ENCODE data around the gene OR1Q1. TPM values are rescaled to one million over a fixed set of nuclear protein-coding genes. Genes with fewer than 3 reads are reported as not detected.

Gene OR1Q1
- total RNA-seq, 1 experiment from 2014 or later = not detected

- Histone ChIP-seq H3K9me3 (ENCODE audit: control insufficient read depth in 1 of 2, insufficient read depth in 1 of 2, low read depth in 1 of 2, low read length in 2 of 2) (no peaks in the 10 kb centered on the region), H3K4me1 (ENCODE audit: control insufficient read depth in 1 of 2, insufficient read depth in 2 of 2, low read length in 2 of 2) (no peaks in the 10 kb centered on the region), H3K27ac (ENCODE audit: low read depth, low read length) (no peak overlapping the region), H3K27me3 (ENCODE audit: insufficient read depth, low read length) (peaks cover 10% of the 10 kb centered on the region; the same call in 1 of the 2 replicates), H3K36me3 (ENCODE audit: control insufficient read depth in 1 of 2, insufficient read depth in 2 of 2, low read length in 2 of 2) (no peaks in the 10 kb centered on the region), H4K20me1 (ENCODE audit: insufficient read depth) (no peaks in the 10 kb centered on the region), H2AFZ (ENCODE audit: low read depth, low read length, poor library complexity, severe bottlenecking) (no peak overlapping the region), H3K4me2 (ENCODE audit: low read length) (no peak overlapping the region), H3K9ac (ENCODE audit: low read length) (no peak overlapping the region), H3K4me3 (replicated peaks in 1 of 2; ENCODE audit: low read depth in 1 of 2, low read length in 2 of 2) (no peak overlapping the region), H3K79me2 (ENCODE audit: insufficient read depth, low read length) (no peaks in the 10 kb centered on the region), H3K9me2 (ENCODE audit: insufficient read depth) (no peaks in the 10 kb centered on the region)
- no peak for ATAC-seq
- no peak for TF ChIP-seq ZFX (IDR thresholded peaks at IDR 0.05)
- CTCF ChIA-PET = no interaction called here
- POLR2A ChIA-PET = no interaction called here
- no TSS peak for BruUV-seq (replicated peaks)
- RAD21 ChIA-PET (ENCODE audit: low non-redundant PET in 1 of 2, low total read pairs in 2 of 2, uncharacterized antibody in 2 of 2, unreplicated experiment in 2 of 2) = interaction anchor here in 1 of 2 experiments (0.6 kb wide), 1 partner anchor 506 kb away, joined by 3 read pairs; no protein-coding TSS in a partner anchor
- DNase-seq (ENCODE audit: low read depth, low spot score) = no peak
- intact Hi-C loops (cut with micrococcal nuclease) = no loop called here
Observed at GRCh38 chr9:122605691-122606090, 8.8 kb upstream of the OR1Q1 start.

GRCh38 chr9:122606587-122606986, 8.0 kb upstream of the OR1Q1 start:
- H4K20me1 ChIP-seq (ENCODE audit: insufficient read depth) = no peaks in the 10 kb centered on the region
- no peak overlapping the region for H3K9ac ChIP-seq (ENCODE audit: low read length)
- H3K36me3 ChIP-seq (ENCODE audit: control insufficient read depth in 1 of 2, insufficient read depth in 2 of 2, low read length in 2 of 2) = no peaks in the 10 kb centered on the region
- H2AFZ ChIP-seq (ENCODE audit: low read depth, low read length, poor library complexity, severe bottlenecking) = no peak overlapping the region
- H3K4me1 ChIP-seq (ENCODE audit: control insufficient read depth in 1 of 2, insufficient read depth in 2 of 2, low read length in 2 of 2) = no peaks in the 10 kb centered on the region
- no peak for DNase-seq (ENCODE audit: low read depth, low spot score)
- BruUV-seq (replicated peaks) = no TSS peak
- intact Hi-C loops (cut with micrococcal nuclease) = no loop called here
- no peak for TF ChIP-seq EGR1 (IDR thresholded peaks at IDR 0.05; ENCODE audit: low read depth)
- RAD21 ChIA-PET (ENCODE audit: low non-redundant PET in 1 of 2, low total read pairs in 2 of 2, uncharacterized antibody in 2 of 2, unreplicated experiment in 2 of 2) = no interaction called here
- H3K4me3 ChIP-seq (replicated peaks in 1 of 2; ENCODE audit: low read depth in 1 of 2, low read length in 2 of 2) = no peak overlapping the region
- H3K79me2 ChIP-seq (ENCODE audit: insufficient read depth, low read length) = no peaks in the 10 kb centered on the region
- H3K27me3 ChIP-seq (ENCODE audit: insufficient read depth, low read length) = peaks cover 16% of the 10 kb centered on the region
- ATAC-seq = no peak
- H3K9me2 ChIP-seq (ENCODE audit: insufficient read depth) = no peaks in the 10 kb centered on the region
- H3K4me2 ChIP-seq (ENCODE audit: low read length) = no peak overlapping the region
- H3K9me3 ChIP-seq (ENCODE audit: control insufficient read depth in 1 of 2, insufficient read depth in 1 of 2, low read depth in 1 of 2, low read length in 2 of 2) = no peaks in the 10 kb centered on the region
- H3K27ac ChIP-seq (ENCODE audit: low read depth, low read length) = no peak overlapping the region
- CTCF ChIA-PET = no interaction called here
- POLR2A ChIA-PET = no interaction called here

DNA sequence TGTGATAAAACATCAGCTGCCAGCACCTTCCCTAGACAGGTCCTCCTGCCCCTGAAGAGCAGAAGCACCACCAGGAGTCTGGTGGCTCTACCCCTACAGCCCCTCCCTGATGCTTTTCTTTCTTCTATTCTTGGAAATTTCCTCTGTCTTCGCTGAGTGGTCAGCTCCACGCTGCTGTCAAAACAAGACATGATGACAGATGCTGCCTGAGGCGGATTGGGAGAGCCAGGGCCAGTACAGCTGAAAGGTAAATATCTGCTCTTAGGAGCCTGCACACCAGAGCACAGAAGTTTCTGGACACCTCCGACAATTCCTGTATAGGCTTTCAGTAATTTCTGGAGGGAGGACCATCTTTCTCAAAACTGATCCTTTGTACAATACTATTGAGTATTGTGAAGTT, 4.7 kb upstream of the OR1Q1 start:
- Histone ChIP-seq H3K4me2 (ENCODE audit: low read length) (no peak overlapping the region), H3K9ac (ENCODE audit: low read length) (no peak overlapping the region), H3K27ac (ENCODE audit: low read depth, low read length) (no peak overlapping the region), H3K4me1 (ENCODE audit: control insufficient read depth in 1 of 2, insufficient read depth in 2 of 2, low read length in 2 of 2) (no peaks in the 10 kb centered on the region), H3K36me3 (ENCODE audit: control insufficient read depth in 1 of 2, insufficient read depth in 2 of 2, low read length in 2 of 2) (no peaks in the 10 kb centered on the region), H2AFZ (ENCODE audit: low read depth, low read length, poor library complexity, severe bottlenecking) (no peak overlapping the region), H4K20me1 (ENCODE audit: insufficient read depth) (no peaks in the 10 kb centered on the region), H3K9me2 (ENCODE audit: insufficient read depth) (no peaks in the 10 kb centered on the region), H3K9me3 (ENCODE audit: control insufficient read depth in 1 of 2, insufficient read depth in 1 of 2, low read depth in 1 of 2, low read length in 2 of 2) (no peaks in the 10 kb centered on the region), H3K4me3 (replicated peaks in 1 of 2; ENCODE audit: low read depth in 1 of 2, low read length in 2 of 2) (no peak overlapping the region), H3K27me3 (ENCODE audit: insufficient read depth, low read length) (peaks cover 26% of the 10 kb centered on the region), H3K79me2 (ENCODE audit: insufficient read depth, low read length) (no peaks in the 10 kb centered on the region)
- CTCF ChIA-PET = no interaction called here
- intact Hi-C loops (cut with micrococcal nuclease) = no loop called here
- ATAC-seq = no peak
- DNase-seq (ENCODE audit: low read depth, low spot score) = no peak
- POLR2A ChIA-PET = no interaction called here
- RAD21 ChIA-PET (ENCODE audit: low non-redundant PET in 1 of 2, low total read pairs in 2 of 2, uncharacterized antibody in 2 of 2, unreplicated experiment in 2 of 2) = no interaction called here
- no TSS peak for BruUV-seq (replicated peaks)
- no peak for TF ChIP-seq ZFX (IDR thresholded peaks at IDR 0.05)
- no peak for TF ChIP-seq EZH2 (IDR thresholded peaks at IDR 0.05)
- no peak for TF ChIP-seq RAD21 (IDR thresholded peaks at IDR 0.05; ENCODE audit: low read depth)
- TF ChIP-seq CBX3 (IDR thresholded peaks at IDR 0.05; ENCODE audit: low read depth) = no peak
- TF ChIP-seq, protein P1, sequence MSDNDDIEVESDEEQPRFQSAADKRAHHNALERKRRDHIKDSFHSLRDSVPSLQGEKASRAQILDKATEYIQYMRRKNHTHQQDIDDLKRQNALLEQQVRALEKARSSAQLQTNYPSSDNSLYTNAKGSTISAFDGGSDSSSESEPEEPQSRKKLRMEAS (IDR thresholded peaks at IDR 0.05) = no peak
- no peak for TF ChIP-seq ZBTB33 (IDR thresholded peaks at IDR 0.05; ENCODE audit: extremely low read depth, insufficient replicate concordance, low read length)
- TF ChIP-seq SP1 (IDR thresholded peaks at IDR 0.05; ENCODE audit: low read depth) = no peak
- TF ChIP-seq, protein P2, sequence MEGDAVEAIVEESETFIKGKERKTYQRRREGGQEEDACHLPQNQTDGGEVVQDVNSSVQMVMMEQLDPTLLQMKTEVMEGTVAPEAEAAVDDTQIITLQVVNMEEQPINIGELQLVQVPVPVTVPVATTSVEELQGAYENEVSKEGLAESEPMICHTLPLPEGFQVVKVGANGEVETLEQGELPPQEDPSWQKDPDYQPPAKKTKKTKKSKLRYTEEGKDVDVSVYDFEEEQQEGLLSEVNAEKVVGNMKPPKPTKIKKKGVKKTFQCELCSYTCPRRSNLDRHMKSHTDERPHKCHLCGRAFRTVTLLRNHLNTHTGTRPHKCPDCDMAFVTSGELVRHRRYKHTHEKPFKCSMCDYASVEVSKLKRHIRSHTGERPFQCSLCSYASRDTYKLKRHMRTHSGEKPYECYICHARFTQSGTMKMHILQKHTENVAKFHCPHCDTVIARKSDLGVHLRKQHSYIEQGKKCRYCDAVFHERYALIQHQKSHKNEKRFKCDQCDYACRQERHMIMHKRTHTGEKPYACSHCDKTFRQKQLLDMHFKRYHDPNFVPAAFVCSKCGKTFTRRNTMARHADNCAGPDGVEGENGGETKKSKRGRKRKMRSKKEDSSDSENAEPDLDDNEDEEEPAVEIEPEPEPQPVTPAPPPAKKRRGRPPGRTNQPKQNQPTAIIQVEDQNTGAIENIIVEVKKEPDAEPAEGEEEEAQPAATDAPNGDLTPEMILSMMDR (IDR thresholded peaks at IDR 0.05 in 2 of 3, conservative IDR thresholded peaks at IDR 0.05 in 1 of 3; ENCODE audit: borderline replicate concordance in 1 of 3, insufficient read depth in 1 of 3, low read depth in 2 of 3, low read length in 2 of 3) = no peak
- TF ChIP-seq POLR2AphosphoS5 (IDR thresholded peaks at IDR 0.05; ENCODE audit: low read depth, low read length) = no peak

Measured in HCT116 (cell line).